Activated CD4-positive, alpha-beta T cell treated with anti-CD3 and anti-CD28 coated beads for 36 hours (primary cell): ENCODE measurements around the gene MROH8. TPM values are rescaled to one million over a fixed set of nuclear protein-coding genes. Genes with fewer than 3 reads are reported as not detected.

ENCODE experiments used
- ATAC-seq: fragments of 200-7000 bp; cut with Tn5 transposase; one replicate; pipeline ENCODE4 v1.10.0; 2021; ENCODE audit warnings: mild to moderate bottlenecking, moderate library complexity
- CTCF ChIA-PET: fragments of 350-600 bp; sonication (Branson Sonifier 250); formaldehyde crosslinking; loops from one replicate; lab custom pipeline; 2021; ENCODE audit warnings: antibody characterized with exemption; lab: Charles Lee
- POLR2A ChIA-PET: fragments of 350-600 bp; sonication (Branson Sonifier 250); formaldehyde crosslinking; loops from one replicate; lab custom pipeline; 2021; ENCODE audit warnings: antibody characterized with exemption, inconsistent platforms; lab: Charles Lee
- DNase-seq: peaks from one replicate; pipeline ENCODE4 v3.0.0-alpha.2; 2020
- H3K27ac Mint-ChIP-seq: one replicate; pipeline ENCODE4 v1.8.0; 2021; ENCODE audit warnings: mixed read lengths
- H3K27me3 Mint-ChIP-seq: one replicate; pipeline ENCODE4 v1.8.0; 2021; ENCODE audit warnings: mixed read lengths
- H3K36me3 Mint-ChIP-seq: one replicate; pipeline ENCODE4 v1.8.0; 2021; ENCODE audit warnings: low read depth, mixed read lengths
- H3K4me1 Mint-ChIP-seq: one replicate; pipeline ENCODE4 v1.8.0; 2021; ENCODE audit warnings: mixed read lengths
- H3K4me3 Mint-ChIP-seq: one replicate; pipeline ENCODE4 v1.8.0; 2021; ENCODE audit warnings: mild to moderate bottlenecking, moderate library complexity, mixed read lengths
- H3K9me3 Mint-ChIP-seq: one replicate; pipeline ENCODE4 v1.8.0; 2021; ENCODE audit warnings: low read depth, mixed read lengths
- intact Hi-C, 2 experiments: fragments of 100-400 bp; cut with DNase I in 1 of 2; cut with micrococcal nuclease in 1 of 2; formaldehyde crosslinking; loops; one replicate each; pipeline versions ENCODE4 v1.14.2 to v1.15.1; 2022 to 2024; cut with DNase I, micrococcal nuclease
- total RNA-seq, 2 experiments: library from RNA; stranded (reverse); gene quantifications; one replicate each; pipeline ENCODE4 v1.2.3, GENCODE V29; 2021

MROH8 gene
- total RNA-seq, 2 experiments from 2014 or later = 3.0 to 4.5 TPM

DNA sequence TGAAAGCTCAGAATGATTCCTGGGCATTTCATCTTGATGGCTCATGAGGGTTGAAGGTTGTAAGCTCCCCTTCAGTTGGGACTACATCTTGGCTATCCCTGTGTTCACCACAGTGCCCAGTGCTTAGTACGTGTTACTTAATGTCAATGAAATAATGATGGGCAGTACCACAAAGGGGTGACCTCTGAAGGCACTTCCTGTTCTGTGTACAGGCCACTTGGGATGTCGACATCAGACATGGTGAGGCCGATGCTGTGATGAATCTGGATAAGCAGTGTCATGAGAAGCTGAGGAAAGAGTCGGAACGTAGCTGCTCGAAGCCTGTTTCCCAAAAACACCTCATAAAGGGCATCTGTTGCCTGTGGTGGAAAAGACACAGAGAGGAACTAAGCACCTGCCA is 55.9 kb downstream of the MROH8 start:
- no peak for ATAC-seq
- Mint-ChIP-seq H3K27ac (no peak overlapping the region), H3K27me3 (no peaks in the 10 kb centered on the region), H3K36me3 (no peaks in the 10 kb centered on the region), H3K9me3 (no peaks in the 10 kb centered on the region), H3K4me3 (no peak overlapping the region), H3K4me1 (no peaks in the 10 kb centered on the region)
- DNase-seq = no peak
- intact Hi-C loops = no loop called here
- POLR2A ChIA-PET = no interaction called here
- CTCF ChIA-PET = interaction anchor here (0.6 kb wide), 1 partner anchor 378 kb away, joined by 3 read pairs; no protein-coding TSS in a partner anchor

DNA sequence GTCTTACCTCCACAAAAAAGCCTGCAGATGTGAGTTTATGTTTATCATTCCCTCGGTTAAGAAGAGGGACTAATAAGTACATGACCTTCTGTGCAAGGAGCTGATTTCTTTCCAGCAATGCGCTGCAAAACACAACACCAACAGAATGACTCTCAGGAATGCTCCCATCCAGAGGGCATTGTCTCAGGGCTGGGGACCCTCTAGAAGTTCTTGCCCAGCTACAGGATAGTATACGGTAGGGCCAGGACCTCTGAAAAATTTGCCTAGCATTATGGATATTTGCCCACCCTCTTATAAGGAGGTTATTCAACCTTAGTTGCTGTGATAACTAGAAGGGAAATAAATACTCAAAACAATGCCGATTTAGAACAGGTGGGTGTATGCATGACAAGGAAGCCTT is 58.9 kb downstream of the MROH8 start:
- Mint-ChIP-seq H3K27me3 (no peaks in the 10 kb centered on the region), H3K4me1 (no peaks in the 10 kb centered on the region), H3K36me3 (no peaks in the 10 kb centered on the region), H3K27ac (no peak overlapping the region), H3K9me3 (no peaks in the 10 kb centered on the region), H3K4me3 (no peak overlapping the region)
- DNase-seq (no peak), ATAC-seq (no peak)
- intact Hi-C loops = no loop called here
- ChIA-PET POLR2A (no interaction called here), CTCF (interaction anchor here (1.1 kb wide), 1 partner anchor 71 kb away, joined by 3 read pairs; no protein-coding TSS in a partner anchor)

DNA sequence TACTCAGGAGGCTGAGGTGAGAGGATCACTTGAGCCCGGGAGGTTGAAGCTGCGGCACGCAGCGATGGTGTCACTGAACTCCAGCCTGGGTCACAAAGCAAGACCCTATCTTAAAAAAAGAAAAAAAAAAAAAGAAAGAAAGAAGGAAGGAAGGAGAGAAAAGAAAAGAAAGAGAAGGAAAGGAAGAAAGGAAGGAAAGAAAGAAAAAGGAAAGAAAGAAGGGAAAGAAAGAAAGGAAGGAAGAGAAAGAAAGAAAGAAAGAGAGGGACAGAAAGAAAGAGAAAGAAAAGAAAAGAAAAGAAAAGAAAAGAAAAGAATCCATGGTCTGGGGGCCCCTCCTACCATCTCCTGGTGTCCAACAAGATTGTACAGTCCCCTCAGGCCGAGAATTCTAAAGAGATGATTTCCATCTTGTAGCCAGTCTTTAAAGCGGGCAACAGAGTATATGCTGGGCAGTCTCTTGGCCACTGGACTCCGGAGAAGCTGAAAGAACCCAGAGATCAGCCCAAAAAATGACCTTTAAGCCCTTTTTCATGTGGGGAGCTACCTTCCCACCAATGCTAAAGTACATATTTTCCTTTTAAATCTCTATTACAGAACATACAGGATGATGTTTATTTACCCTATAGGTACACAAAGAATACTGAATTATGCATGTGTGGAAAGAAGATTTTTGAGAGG is 59.9 kb downstream of the MROH8 start:
- Mint-ChIP-seq H3K27ac (no peak overlapping the region), H3K27me3 (no peaks in the 10 kb centered on the region), H3K36me3 (no peaks in the 10 kb centered on the region), H3K4me3 (no peak overlapping the region), H3K9me3 (no peaks in the 10 kb centered on the region), H3K4me1 (no peaks in the 10 kb centered on the region)
- POLR2A ChIA-PET = no interaction called here
- ATAC-seq (no peak), DNase-seq (no peak)
- intact Hi-C loops = no loop called here
- CTCF ChIA-PET = interaction anchor here (0.7 to 1.1 kb wide), 2 partner anchors 18 to 72 kb away, joined by 3 read pairs; no protein-coding TSS in a partner anchor

DNA sequence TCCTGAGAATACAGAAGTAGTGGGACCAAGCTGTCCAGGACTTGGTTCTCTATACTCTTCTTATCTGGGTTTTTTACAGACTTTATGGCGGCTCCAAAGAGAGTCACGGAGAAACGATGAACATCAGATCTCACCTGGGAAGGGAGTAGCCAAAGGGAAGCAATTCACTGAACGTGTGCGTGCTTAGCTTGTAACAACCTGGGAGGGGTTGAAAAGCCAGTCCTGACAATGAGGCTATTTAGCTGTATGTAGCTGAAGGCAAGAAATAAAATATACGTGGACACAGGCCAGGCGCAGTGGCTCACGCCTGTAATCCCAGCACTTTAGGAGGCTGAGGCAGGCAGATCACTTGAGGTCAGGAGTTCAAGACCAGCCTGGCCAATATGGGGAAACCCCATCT is 65.3 kb downstream of the MROH8 start:
- Mint-ChIP-seq H3K27me3 (no peaks in the 10 kb centered on the region), H3K27ac (no peak overlapping the region), H3K4me3 (no peak overlapping the region), H3K4me1 (no peaks in the 10 kb centered on the region), H3K36me3 (no peaks in the 10 kb centered on the region), H3K9me3 (no peaks in the 10 kb centered on the region)
- ChIA-PET CTCF (no interaction called here), POLR2A (no interaction called here)
- no peak for DNase-seq
- no peak for ATAC-seq
- intact Hi-C loops = no loop called here

DNA sequence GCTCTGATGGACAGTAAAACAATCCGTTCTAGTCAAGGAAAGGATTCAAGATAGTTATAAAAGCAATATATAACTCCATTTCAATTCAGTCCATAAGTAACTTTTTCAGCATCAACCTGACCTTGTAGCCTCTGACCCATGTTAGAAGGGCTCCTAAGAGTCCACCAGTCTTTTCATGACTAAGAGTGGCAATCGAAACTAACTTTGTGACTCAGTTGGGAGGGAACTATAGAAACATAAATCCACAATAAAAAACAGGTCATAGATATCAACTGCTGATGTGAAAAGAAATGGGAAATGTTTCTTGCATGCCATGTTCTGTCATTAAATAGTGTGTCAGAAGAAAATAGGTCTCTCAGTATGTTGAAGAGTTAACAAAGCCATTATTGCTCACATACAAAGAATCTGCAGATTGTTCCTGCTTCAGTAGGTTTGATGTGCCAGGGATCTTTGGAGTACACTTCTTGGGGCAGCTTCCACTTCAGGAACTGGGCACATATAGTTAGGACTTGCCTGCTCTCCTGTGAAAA is 67.4 kb downstream of the MROH8 start:
- H3K27ac Mint-ChIP-seq = no peak overlapping the region
- H3K4me3 Mint-ChIP-seq = no peak overlapping the region
- no peaks in the 10 kb centered on the region for H3K4me1 Mint-ChIP-seq
- no peaks in the 10 kb centered on the region for H3K9me3 Mint-ChIP-seq
- no peak for DNase-seq
- intact Hi-C loops = no loop called here
- peak; percentile 66 for ATAC-seq
- CTCF ChIA-PET = no interaction called here
- H3K27me3 Mint-ChIP-seq = no peaks in the 10 kb centered on the region
- POLR2A ChIA-PET = interaction anchor here (0.6 to 1.6 kb wide), 2 partner anchors 16 to 142 kb away, joined by 3 to 4 read pairs; partner anchors contain the start of gene RBL1
- no peaks in the 10 kb centered on the region for H3K36me3 Mint-ChIP-seq

DNA sequence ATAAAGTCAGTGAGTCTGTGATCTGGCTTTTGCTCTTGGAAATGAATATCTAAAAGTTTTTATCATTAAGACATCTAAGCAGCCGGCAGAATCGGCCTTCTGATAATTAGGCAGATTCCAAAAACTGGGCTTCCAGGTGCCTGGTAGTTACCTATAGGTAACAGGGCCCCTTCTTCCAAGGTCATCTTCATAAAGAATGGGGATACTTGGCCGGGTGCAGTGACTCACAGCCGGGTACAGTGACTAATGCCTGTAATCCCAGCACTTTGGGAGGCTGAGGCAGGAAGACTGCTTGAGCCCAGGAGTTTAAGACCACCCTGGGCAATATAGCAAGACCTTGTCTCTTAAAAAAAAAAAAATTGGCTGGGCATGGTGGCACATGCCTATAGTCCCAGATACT is 70.7 kb downstream of the MROH8 start:
- H3K36me3 Mint-ChIP-seq = no peaks in the 10 kb centered on the region
- intact Hi-C loops = no loop called here
- no peak for DNase-seq
- ChIA-PET CTCF (no interaction called here), POLR2A (no interaction called here)
- ATAC-seq = no peak
- no peak overlapping the region for H3K27ac Mint-ChIP-seq
- no peaks in the 10 kb centered on the region for H3K27me3 Mint-ChIP-seq
- no peak overlapping the region for H3K4me3 Mint-ChIP-seq
- H3K9me3 Mint-ChIP-seq = no peaks in the 10 kb centered on the region
- no peaks in the 10 kb centered on the region for H3K4me1 Mint-ChIP-seq

DNA sequence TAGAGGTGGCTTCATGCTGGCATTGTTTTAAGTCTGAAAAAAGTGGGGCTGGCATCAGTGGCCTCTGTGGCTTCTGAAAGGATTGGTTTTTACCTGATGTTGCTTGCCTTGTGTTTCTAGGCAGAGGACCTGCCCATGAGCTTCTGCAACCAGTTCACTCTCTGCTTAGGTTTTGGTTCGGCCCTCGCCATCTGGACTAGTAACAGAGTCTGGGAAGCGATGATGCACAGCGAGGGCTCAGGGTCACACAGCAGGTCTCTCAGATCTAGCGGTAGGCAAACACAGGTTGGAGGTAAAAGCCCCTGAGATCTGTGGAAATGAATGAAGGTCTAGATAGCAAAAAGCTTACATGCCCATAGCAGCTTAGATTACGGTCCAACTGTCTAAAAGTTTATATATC is 76.8 kb downstream of the MROH8 start:
- Mint-ChIP-seq H3K4me3 (no peak overlapping the region), H3K36me3 (no peaks in the 10 kb centered on the region), H3K27ac (no peak overlapping the region), H3K4me1 (no peaks in the 10 kb centered on the region), H3K9me3 (no peaks in the 10 kb centered on the region), H3K27me3 (no peaks in the 10 kb centered on the region)
- intact Hi-C loops = no loop called here
- ATAC-seq = no peak
- POLR2A ChIA-PET = no interaction called here
- no peak for DNase-seq
- CTCF ChIA-PET = no interaction called here

DNA sequence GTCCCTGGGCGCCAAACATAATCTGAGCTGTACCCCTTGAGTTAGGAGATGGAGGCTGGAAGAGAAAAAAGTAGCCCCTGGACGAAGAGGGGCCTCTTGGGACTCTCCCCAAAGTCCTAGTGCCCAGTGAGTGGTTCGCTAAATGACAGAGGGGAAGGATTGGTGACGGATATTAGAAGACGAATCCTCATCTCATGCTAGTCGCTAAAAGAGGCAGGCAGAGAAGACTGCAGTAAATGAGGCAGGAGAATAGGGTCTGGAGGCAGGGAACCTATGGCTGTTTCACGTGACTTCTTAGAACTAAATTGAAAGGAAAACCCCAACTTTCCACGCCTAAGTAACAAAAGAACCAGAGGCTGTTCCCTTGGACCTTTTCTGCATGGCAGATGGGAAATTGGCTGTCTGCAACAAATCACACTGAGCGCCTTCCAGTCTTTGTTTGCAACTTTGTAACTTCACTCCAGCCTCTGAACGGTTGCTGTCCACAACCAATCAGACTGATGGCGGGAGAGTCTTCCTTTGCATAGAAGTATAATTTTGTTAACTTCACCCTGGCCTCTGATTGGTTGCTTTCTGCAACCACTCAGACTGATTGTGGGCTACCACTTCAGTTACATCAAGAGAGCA is 82.8 kb downstream of the MROH8 start:
- no peaks in the 10 kb centered on the region for H3K9me3 Mint-ChIP-seq
- DNase-seq (peak; percentile 18), ATAC-seq (no peak)
- peak overlapping the region; percentile 95 for H3K4me3 Mint-ChIP-seq
- intact Hi-C loops = loop anchor here in 1 of 2 experiments (1.0 to 2.0 kb wide), 5 partner anchors 83 to 1142 kb away; partner anchors contain the start of genes MANBAL, MROH8, RPN2 and RPRD1B
- peaks cover 29% of the 10 kb centered on the region for H3K36me3 Mint-ChIP-seq
- peaks cover 23% of the 10 kb centered on the region for H3K4me1 Mint-ChIP-seq
- H3K27ac Mint-ChIP-seq = peak overlapping the region; percentile 100
- CTCF ChIA-PET = interaction anchor here (0.6 kb wide), 2 partner anchors 33 to 72 kb away, joined by 3 read pairs; no protein-coding TSS in a partner anchor
- POLR2A ChIA-PET = interaction anchor here (1.0 to 1.7 kb wide), 3 partner anchors 15 to 1143 kb away, joined by 3 to 12 read pairs (median 4); partner anchors contain the start of genes MROH8, RPN2 and SCAND1
- no peaks in the 10 kb centered on the region for H3K27me3 Mint-ChIP-seq

DNA sequence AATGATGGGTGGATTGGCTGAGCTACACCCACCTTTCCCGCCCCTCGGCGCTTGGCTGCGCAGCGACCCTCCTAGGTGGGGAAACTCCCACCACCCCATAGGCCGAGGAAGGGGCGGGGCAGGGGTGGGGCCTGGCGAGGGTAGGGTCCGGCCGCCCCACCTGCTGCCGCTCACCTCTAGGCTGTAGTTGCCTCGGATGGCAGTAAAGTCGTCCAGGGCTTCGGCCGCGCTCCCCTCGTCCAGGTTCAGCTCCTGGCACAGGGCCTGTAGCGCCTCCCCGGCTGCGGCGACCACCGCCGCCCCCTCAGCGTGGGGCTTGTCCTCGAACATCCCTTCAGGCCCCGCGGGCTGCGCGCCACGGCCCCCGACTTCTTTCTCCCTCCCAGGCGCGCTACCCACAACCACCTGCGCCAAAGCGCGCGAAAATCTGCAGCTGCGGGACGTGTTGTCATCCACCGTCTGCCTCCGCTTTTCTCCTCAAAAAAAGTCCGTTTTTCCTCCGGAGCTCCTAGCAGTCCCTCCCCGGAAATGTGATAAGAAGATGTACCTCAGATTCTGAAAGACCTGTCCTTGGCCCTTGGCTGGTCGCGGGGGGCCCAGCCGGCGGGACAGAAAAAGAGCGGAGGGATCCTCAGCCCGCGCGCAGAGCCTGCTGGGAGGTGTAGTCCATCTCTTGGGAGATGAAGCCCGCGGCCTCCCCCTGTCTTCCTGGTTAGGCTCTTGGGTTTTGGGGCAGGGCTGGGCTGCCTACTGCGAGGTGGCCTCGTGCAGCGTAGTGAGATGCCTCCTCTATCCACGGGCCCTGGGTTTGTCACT is 83.5 kb downstream of the MROH8 start, which contains the start of gene RBL1:
RBL1 (minus strand) TSS at position 399 of the 816 bp plus-strand sequence; CDS start at position 330, 69 bp downstream.
- Mint-ChIP-seq H3K4me3 (peak within 1 kb of the TSS; percentile 95), H3K27me3 (no peaks in the 10 kb centered on the region), H3K9me3 (no peaks in the 10 kb centered on the region), H3K4me1 (peaks cover 26% of the 10 kb centered on the region), H3K36me3 (peaks cover 34% of the 10 kb centered on the region), H3K27ac (peak within 1 kb of the TSS; percentile 100)
- DNase-seq = peak; percentile 94
- ATAC-seq = peak; percentile 83
- intact Hi-C loops = loop anchor here (1.0 to 2.0 kb wide), 11 partner anchors 21 to 1141 kb away; partner anchors contain the start of genes MROH8 (in 2 of the 2), RPN2 (in 2 of the 2), MANBAL (in 1 of the 2) and RPRD1B (in 1 of the 2)
- ChIA-PET POLR2A (interaction anchor here (0.6 to 1.7 kb wide), 5 partner anchors 16 to 1142 kb away, joined by 3 to 12 read pairs (median 6); partner anchors contain the start of genes MROH8, RPN2 and SCAND1), CTCF (interaction anchor here (0.6 to 1.2 kb wide), 5 partner anchors 23 to 174 kb away, joined by 3 to 4 read pairs (median 3); partner anchors contain the start of genes MROH8 and RPN2)

DNA sequence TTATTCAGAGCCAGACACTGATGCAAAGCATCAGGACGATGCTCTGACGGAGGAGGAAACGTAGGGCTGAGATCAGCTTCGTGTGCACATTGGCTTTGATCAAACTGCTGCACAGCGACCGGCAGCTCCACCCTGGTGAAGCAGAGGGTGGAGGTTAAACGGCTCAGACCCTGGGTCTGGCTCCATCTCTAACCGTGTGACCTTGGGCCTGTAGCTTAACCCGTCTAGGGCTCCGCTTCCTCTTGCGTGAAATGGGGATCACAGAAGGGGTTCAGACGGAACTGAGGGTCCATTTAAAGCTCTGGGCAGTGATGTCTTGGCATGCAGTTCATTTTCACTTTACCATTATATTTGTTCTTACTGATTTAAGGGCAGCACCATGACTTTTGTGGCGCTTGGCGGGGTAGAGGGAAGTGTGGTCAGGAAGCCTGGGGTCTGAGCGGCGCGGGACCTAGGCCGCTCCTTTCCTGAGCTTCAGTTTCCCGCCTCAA is 84.2 kb downstream of the MROH8 start:
- peaks cover 38% of the 10 kb centered on the region for H3K36me3 Mint-ChIP-seq
- peak overlapping the region; percentile 99 for H3K27ac Mint-ChIP-seq
- DNase-seq (peak; percentile 65), ATAC-seq (peak; percentile 52)
- POLR2A ChIA-PET = interaction anchor here (0.6 to 1.7 kb wide), 6 partner anchors 13 to 1141 kb away, joined by 3 to 12 read pairs (median 6); partner anchors contain the start of genes MROH8, RPN2 and SCAND1
- H3K4me3 Mint-ChIP-seq = peak overlapping the region; percentile 95
- H3K9me3 Mint-ChIP-seq = no peaks in the 10 kb centered on the region
- H3K27me3 Mint-ChIP-seq = no peaks in the 10 kb centered on the region
- CTCF ChIA-PET = interaction anchor here (0.6 to 1.2 kb wide), 5 partner anchors 22 to 173 kb away, joined by 3 to 4 read pairs (median 3); partner anchors contain the start of genes MROH8 and RPN2
- intact Hi-C loops = loop anchor here (1.0 to 2.0 kb wide), 6 partner anchors 20 to 522 kb away; partner anchors contain the start of genes MROH8 (in 1 of the 2), RPN2 (in 1 of the 2), SAMHD1 (in 1 of the 2) and TGIF2 (in 1 of the 2)
- peaks cover 29% of the 10 kb centered on the region for H3K4me1 Mint-ChIP-seq
